Activated T-cell treated with anti-CD3 and anti-CD28 coated beads, Interleukin-2, amount 50 U/mL, for 48 hours (primary cell): ENCODE measurements around the gene DEFB116.
"Not testable (repeated sequence)": the region's sequence is repeated elsewhere in the genome, so short reads cannot be mapped to it uniquely, and the experiment has no call there.

Source experiments
- DNase-seq, 2 experiments: peaks; one replicate each; pipeline ENCODE4 v3.0.0-alpha.2; 2020

DEFB116 gene

DNA sequence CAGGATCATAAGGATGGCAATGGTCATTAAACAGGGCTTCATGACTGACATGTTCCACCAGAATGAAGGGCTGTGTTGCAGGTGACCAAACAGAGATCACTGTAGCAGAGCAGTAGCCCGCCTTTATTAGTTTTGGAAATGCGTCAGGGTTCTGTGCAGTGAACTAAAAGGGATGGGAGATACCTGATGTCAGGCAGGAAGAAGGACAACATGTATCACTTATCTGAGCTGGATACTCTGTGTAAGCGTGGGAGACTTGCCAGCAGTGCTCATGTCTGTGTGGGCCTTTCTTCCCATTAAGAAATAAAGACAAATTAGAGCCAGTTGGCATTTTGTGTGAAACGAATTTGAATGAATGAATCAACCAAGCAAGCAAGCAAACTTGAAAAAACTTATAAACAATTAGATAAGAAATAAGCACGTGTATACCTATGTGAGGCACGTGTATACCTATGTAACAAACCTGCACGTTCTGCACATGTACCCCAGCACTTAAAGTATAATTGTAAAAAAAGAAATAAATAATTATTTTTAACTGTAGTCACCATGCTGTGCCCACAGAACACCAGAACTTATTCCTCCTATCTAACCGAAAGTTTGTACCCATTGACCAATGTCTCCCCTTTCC lies at the start of gene DEFB116:
TSS of gene DEFB116 (minus strand) at position 51 of the 628 bp plus-strand sequence. CDS start at position 51, 0 bp downstream.
- no peak for DNase-seq

- DNase-seq: no peak
Observed at GRCh38 chr20:31355981-31356380, 47.6 kb upstream of the DEFB116 start.

- no peak for DNase-seq
Observed at GRCh38 chr20:31341470-31341869, 33.1 kb upstream of the DEFB116 start.

GRCh38 chr20:31330893-31331292 lies 22.5 kb upstream of the DEFB116 start:
- no peak for DNase-seq

DNA sequence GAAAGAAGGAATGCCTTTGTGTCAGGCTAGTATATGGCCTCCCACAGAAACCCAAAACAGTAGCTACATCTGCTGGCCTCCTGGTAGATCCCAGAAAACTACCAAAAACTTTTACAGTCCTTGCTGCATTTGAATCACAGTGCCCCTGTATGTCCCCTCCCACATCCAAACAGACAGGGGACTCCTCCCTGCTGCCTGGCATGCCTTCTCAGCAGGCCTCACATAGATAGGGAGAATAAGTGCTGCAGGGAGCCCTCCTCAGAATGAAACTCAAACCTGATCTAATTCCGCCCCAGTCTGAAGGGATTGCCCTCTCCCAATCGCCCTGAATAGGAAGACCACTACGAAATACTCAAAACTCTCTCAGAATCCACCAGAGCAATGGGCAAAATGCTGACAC lies 14.1 kb upstream of the DEFB116 start:
- no peak for DNase-seq

- DNase-seq: not testable (repeated sequence)
Observed at GRCh38 chr20:31284964-31285363, 23.4 kb downstream of the DEFB116 start.

DNA sequence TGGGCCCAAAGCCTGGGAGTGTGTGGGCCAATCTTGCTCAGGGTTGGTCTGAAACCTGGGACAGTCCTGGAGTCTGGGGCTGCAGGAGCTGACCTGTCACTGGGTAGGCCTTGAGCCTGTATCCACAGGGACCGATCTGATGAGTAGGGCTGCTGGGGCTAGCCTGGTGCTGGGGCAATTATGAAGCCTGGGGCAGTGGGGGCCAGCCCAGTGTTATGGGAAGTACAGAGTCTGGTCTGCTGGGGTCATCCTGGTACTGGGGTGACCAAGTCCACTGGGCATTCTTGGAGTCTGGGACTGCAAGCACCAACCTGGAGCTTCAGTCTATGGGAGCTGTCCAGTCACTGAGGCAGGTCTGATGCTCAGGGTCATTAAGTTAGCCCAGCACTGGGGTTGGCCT lies 30.2 kb downstream of the DEFB116 start:
- no peak for DNase-seq

GRCh38 chr20:31274441-31274840 lies 33.9 kb downstream of the DEFB116 start:
- no peak for DNase-seq

DNA sequence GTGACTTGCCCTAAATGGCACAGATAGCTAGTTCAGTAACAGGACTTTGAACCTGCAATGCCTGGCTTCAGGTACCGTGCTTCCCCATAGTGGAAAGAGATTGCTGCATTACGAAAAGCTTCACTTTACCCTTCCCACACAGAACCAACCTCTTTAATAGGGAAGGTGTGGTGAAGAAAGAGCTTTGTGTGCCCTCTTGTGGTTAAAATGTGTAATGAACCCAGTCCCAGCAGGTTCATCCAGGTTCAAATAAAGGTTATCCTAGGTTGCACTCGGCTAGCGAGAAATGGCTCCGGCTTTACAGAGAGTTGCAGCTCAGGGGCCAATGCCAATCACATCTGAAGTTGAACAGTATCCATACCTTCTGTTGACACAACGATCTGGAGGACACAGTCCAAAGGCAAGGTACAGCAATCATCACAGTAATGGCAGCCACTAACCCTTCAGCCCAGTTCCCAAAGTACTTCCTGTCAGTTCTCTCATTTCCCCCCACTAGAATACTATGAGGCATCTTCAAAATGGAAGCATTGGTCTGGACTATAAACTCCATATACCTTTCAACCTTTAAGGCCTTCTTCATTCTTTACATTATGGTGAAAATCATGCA lies 48.0 kb downstream of the DEFB116 start:
- DNase-seq: no peak

DNA sequence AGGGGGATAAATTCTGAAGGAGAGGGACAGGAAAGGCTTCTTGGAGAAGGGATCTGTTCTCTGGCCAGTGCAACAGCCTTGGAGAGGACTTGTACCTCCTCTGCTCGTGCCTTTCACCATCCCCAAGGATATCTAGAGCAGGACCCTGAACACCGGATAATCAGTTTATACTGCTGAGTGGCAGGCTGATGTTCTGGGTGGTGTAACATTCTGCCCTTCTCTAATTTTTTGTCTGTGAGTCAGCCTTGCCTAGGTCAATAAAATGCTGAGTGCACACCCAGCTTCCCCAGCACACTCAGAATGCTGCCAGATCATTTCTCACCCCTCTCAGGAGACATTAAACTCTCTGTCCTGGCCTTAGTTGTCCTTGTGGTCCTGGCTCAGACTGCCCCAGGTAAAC lies 51.0 kb downstream of the DEFB116 start, which contains the start of gene DEFB115:
TSS of gene DEFB115 (plus strand) at position 301 of the 400 bp plus-strand sequence. CDS start at position 301, 0 bp downstream.
- DNase-seq: no peak

DNA sequence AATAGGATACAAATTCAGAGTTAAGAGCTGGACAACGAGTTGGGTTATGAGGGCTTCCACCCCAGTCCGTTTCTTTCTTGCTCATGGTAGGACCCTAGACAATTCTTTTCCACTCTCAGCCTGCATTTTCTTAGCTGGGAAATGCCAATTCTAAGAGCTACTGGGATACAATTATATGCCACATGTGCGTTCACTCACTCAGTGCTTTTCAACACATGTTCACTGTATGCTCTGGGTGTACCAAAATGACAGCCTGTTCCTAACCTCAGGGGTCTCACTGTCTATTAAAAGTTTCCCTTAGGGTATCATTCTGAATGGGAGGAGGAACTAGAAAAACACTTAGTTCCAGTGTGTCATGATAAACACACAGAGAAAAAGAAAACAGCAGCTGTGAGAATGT lies 51.4 kb downstream of the DEFB116 start:
- no peak for DNase-seq
